Thoracic aorta (tissue), 2 donors: ENCODE data around the gene GADL1. TPM values are rescaled to one million over a fixed set of nuclear protein-coding genes. Genes with fewer than 3 reads are reported as not detected.
A peak's percentile ranks its signal among the peaks of the same experiment; 100 is the strongest.

ENCODE experiments used
- ATAC-seq: fragments of 150-250 bp; one replicate; pipeline ENCODE4 v1.8.0; 2017; ENCODE audit warnings: low read depth; ENCODE audit not compliant: insufficient number of reproducible peaks, low FRiP score
- DNase-seq: peaks from one replicate; pipeline ENCODE4 v3.0.0-alpha.2; 2020; ENCODE audit warnings: low spot score
- H3K27ac ChIP-seq, 2 donors: fragments of 200-600 bp; sonication (generic); 1 replicate in 1 of 2; 2 replicates in 1 of 2; pipeline ENCODE4 v1.5.1; 2016; ENCODE audit warnings: mild to moderate bottlenecking in 2 of 2, moderate library complexity in 2 of 2
- H3K27me3 ChIP-seq: fragments of 200-600 bp; sonication (generic); replicated peaks from 2 replicates; pipeline ENCODE4 v1.6.0; 2016; ENCODE audit warnings: mild to moderate bottlenecking; ENCODE audit not compliant: insufficient read depth
- H3K36me3 ChIP-seq: fragments of 200-600 bp; sonication (generic); one replicate; pipeline ENCODE4 v1.5.1; 2016
- H3K4me1 ChIP-seq, 2 donors: fragments of 200-600 bp; sonication (generic); 1 replicate in 1 of 2; 2 replicates in 1 of 2; pipeline versions ENCODE4 v1.5.1 to v1.6.0; 2016; ENCODE audit warnings: low read depth in 2 of 2, mild to moderate bottlenecking in 1 of 2; ENCODE audit not compliant: control insufficient read depth in 1 of 2
- H3K4me3 ChIP-seq: fragments of 200-600 bp; sonication (generic); 2 replicates; pipeline ENCODE4 v1.5.1; 2016; ENCODE audit warnings: mild to moderate bottlenecking
- H3K9me3 ChIP-seq: fragments of 200-600 bp; sonication (generic); 2 replicates; pipeline ENCODE4 v1.5.1; 2016
- CTCF ChIP-seq: fragments of 200-600 bp; sonication (generic); IDR thresholded peaks from one replicate; pipeline ENCODE4 v1.5.1; 2019; ENCODE audit warnings: antibody characterized with exemption
- total RNA-seq, 2 donors: library from RNA; depleted of rRNA; stranded (reverse); fragments of >200 nt; gene quantifications; one replicate each; pipeline versions ENCODE4 v1.1.0 to v1.2.3, GENCODE V29; 2016

The GADL1 gene
- total RNA-seq, 2 donors from 2014 or later, result 0.27 to 1.1 TPM

- no peak for DNase-seq
- Histone ChIP-seq H3K27me3 (no peaks in the 10 kb centered on the region), H3K36me3 (no peaks in the 10 kb centered on the region), H3K27ac (peak overlapping the region in 1 of 2 donors; percentile 13), H3K4me3 (peak overlapping the region; percentile 50), H3K4me1 (peaks cover 2 to 9% of the 10 kb centered on the region in 2 donors), H3K9me3 (no peaks in the 10 kb centered on the region)
- peak; percentile 69 for TF ChIP-seq CTCF
- no peak for ATAC-seq
Observed at GRCh38 chr3:30934208-30934550, 39.7 kb upstream of the GADL1 start.

DNA sequence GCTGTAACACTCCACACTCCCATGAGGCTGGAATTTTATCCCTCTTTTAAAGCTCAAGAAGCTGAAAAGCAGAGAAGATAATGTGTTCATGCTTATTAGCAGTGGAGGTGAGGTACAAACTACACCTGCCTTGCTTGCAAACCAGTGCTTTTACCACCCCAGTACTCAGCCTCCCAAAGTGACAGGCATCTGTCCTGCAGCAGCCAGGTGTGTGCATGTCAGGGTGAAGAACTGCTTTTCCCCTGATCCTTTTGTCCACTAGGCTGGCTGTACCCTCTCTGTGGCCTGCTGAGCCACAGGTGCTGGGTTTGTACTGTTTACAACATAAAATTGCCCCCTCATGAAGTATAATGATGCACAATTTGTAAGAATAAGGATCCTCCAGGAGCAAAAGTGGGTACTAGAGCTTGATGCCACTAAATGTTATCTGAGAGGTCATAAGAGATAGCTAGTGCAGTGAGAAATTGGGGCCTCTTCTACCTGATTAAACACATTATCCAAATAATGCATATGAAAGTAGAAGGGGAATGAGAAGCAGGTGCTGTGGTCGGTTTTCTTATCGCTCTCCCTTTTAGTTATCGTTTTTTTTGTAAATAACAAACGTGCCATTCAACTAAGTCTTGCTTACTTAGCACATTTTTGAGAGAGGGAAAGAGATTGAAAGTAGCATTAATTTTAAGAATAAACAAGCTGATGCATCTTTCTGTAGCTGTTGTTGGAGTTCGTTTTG lies 39.2 kb upstream of the GADL1 start:
- H3K36me3 ChIP-seq, result no peaks in the 10 kb centered on the region
- H3K4me3 ChIP-seq, result peak overlapping the region; percentile 50
- peaks cover 2 to 9% of the 10 kb centered on the region in 2 donors for H3K4me1 ChIP-seq
- no peak for ATAC-seq
- no peaks in the 10 kb centered on the region for H3K9me3 ChIP-seq
- no peak for TF ChIP-seq CTCF
- no peak for DNase-seq
- H3K27ac ChIP-seq, result peak overlapping the region in 1 of 2 donors; percentile 13
- H3K27me3 ChIP-seq, result no peaks in the 10 kb centered on the region

DNA sequence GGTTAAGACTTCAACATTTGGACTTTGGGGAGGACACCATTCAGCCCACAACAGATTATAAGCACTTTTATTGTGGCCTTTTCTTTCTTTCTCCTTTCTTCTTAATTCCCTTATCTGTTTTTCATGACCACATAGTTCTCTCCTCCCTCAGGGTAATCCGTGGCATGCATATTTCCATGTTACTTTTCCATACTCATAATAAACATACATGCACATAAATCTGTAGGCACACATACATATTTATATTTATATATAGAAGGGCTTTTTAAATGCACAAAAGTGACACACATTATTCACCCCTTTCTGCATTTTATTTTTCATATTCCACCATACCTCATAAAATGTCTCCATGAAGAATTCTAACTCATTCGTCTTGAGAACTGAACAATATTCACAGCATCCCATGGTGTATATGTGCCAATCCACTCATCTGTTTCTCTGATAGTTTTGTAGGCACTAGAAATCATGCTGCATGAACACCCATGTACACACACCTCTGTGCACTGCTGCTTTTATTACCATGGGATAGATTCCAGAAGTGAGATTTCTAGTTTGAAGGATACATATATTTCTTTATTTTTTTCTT lies 38.1 kb upstream of the GADL1 start:
- no peak overlapping the region for H3K27ac ChIP-seq
- ATAC-seq (no peak), DNase-seq (no peak)
- H3K27me3 ChIP-seq, result no peaks in the 10 kb centered on the region
- no peak for TF ChIP-seq CTCF
- H3K9me3 ChIP-seq, result no peaks in the 10 kb centered on the region
- no peaks in the 10 kb centered on the region for H3K36me3 ChIP-seq
- H3K4me1 ChIP-seq, result peaks cover 2 to 9% of the 10 kb centered on the region in 2 donors
- no peak overlapping the region for H3K4me3 ChIP-seq

GRCh38 chr3:30924763-30925162 lies 30.3 kb upstream of the GADL1 start:
- Histone ChIP-seq H3K36me3 (no peaks in the 10 kb centered on the region), H3K9me3 (no peaks in the 10 kb centered on the region), H3K27me3 (no peaks in the 10 kb centered on the region), H3K27ac (peak overlapping the region; percentile 87 to 90), H3K4me3 (no peak overlapping the region), H3K4me1 (peaks cover 13 to 35% of the 10 kb centered on the region in 2 donors)
- no peak for TF ChIP-seq CTCF
- ATAC-seq, result peak; percentile 94
- no peak for DNase-seq

- peaks cover 5 to 14% of the 10 kb centered on the region in 2 donors for H3K4me1 ChIP-seq
- ATAC-seq, result no peak
- DNase-seq, result no peak
Observed at GRCh38 chr3:30919564-30919963, 25.1 kb upstream of the GADL1 start.

More at GRCh38 chr3:30919564-30919963, 25.1 kb upstream of the GADL1 start:
- Histone ChIP-seq H3K4me3 (no peak overlapping the region), H3K27ac (no peak overlapping the region), H3K36me3 (no peaks in the 10 kb centered on the region), H3K9me3 (no peaks in the 10 kb centered on the region), H3K27me3 (no peaks in the 10 kb centered on the region)
- TF ChIP-seq CTCF, result no peak
